ENCODE results near the gene GPX7.

- no peak for TF ChIP-seq FOXK2 (IDR thresholded peaks at IDR 0.05)
- no peak for TF ChIP-seq FOXM1 (IDR thresholded peaks at IDR 0.05; ENCODE audit: borderline replicate concordance)
- no peak for TF ChIP-seq CTBP1 (IDR thresholded peaks at IDR 0.05; ENCODE audit: borderline replicate concordance)
- TF ChIP-seq NFRKB (IDR thresholded peaks at IDR 0.05): no peak
- TF ChIP-seq FOXA1 (IDR thresholded peaks at IDR 0.05): no peak
- TF ChIP-seq ZNF384 (IDR thresholded peaks at IDR 0.05): no peak
- TF ChIP-seq, protein P1, sequence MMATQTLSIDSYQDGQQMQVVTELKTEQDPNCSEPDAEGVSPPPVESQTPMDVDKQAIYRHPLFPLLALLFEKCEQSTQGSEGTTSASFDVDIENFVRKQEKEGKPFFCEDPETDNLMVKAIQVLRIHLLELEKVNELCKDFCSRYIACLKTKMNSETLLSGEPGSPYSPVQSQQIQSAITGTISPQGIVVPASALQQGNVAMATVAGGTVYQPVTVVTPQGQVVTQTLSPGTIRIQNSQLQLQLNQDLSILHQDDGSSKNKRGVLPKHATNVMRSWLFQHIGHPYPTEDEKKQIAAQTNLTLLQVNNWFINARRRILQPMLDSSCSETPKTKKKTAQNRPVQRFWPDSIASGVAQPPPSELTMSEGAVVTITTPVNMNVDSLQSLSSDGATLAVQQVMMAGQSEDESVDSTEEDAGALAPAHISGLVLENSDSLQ (IDR thresholded peaks at IDR 0.05): no peak
Measured at GRCh38 chr1:52623812-52624211, 21.6 kb downstream of the GPX7 start.
